GM13976 (cell line): ENCODE measurements around the gene KRT5.

Source experiments
- DNase-seq: peaks from one replicate; pipeline ENCODE4 v3.0.0; 2012; ENCODE audit warnings: low spot score
- CTCF ChIP-seq: IDR thresholded peaks from 2 replicates; pipeline ENCODE4 v1.5.1; 2012; ENCODE audit warnings: borderline replicate concordance, mild to moderate bottlenecking; ENCODE audit not compliant: insufficient read depth; ENCODE audit errors: extremely low read depth, missing control alignments, control extremely low read depth
- in situ Hi-C: fragments of 300-500 bp; cut with MboI; formaldehyde crosslinking; loops from one replicate; pipeline ENCODE4 v1.12.0; 2022; ENCODE audit warnings: low sequenced_read_pairs, mixed read lengths, inconsistent platforms; ENCODE audit not compliant: unreplicated experiment

Gene KRT5

DNA sequence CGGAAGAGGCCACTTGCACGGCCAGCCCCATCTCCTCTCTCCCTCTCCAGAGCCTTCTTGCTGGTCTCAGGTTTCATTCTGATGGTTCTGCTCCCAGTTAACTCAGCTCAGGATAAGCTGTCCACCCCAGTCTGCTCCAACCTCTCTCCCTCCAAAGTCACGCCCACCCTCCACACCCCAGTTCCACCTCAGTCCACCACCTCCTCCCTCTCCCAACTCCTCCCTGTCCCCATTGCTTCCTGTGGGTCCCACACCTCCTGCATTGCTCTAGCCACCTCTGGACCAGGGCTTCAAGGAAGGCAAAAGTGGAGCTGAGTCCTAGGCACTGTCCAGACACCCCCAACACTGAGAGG lies 19.6 kb upstream of the KRT5 start:
- no peak for DNase-seq
- no peak for TF ChIP-seq CTCF
- in situ Hi-C loops, result no loop called here

DNA sequence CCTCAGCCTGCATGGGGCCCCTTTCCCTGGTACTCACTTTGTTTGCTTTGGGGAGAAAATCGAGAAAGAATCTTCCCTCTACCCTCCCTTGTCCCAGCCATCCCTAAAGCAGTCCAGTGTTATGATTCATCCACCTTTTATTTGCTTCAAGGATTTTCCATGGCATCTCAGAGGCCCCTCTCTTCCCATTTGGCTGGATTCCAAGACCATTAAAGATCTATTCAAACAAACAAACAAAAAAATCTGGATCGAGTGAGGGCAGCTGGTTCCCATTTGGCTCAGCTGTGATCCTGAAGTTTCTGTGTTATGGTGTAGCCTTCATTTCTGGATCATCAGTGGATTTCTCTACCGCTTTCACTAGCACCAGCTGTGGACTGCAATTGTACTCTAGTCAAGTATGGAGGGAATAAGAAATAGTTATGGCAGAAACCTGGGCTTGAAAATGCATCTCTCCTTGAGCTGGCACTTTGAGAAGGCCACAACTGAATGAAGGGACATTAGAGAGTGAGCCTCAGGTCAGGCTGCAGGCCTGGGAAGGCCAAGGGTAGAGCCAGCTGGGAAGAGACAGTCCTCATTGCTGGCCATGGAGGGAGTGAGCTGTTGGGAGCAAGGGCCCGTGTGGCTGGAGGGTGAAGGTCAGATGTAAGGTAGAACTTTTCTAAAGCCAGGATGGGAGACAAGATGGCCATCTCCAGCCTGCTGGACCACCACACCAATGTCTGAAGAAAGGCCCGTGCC lies 19.1 kb upstream of the KRT5 start:
- in situ Hi-C loops, result no loop called here
- no peak for TF ChIP-seq CTCF
- DNase-seq, result no peak

DNA sequence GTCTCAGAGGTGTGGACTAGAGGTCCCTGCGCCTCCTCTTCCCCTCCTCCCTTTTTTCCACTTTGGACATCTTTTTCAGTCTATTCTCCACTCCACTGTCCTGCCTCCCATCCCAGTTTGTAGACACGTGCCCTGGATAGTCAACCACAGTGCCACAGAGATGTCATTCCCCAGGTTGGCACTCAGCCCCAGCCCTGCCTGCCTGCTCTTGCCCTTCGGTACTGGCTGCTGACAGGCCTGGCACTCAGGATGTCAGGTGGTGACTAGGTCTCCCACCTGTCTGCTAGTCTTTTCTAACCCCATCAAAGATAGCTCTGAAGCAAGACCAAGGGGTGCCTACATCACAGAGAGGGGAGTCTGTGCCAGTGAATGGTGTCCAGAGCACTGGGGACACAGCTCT lies 16.9 kb upstream of the KRT5 start:
- no peak for TF ChIP-seq CTCF
- in situ Hi-C loops, result no loop called here
- no peak for DNase-seq

GRCh38 chr12:52535574-52535973 lies 15.4 kb upstream of the KRT5 start:
- in situ Hi-C loops, result no loop called here
- TF ChIP-seq CTCF, result no peak
- DNase-seq, result no peak

- no peak for DNase-seq
- in situ Hi-C loops, result no loop called here
- TF ChIP-seq CTCF, result no peak
These were observed 14.3 kb upstream of the KRT5 start for GRCh38 chr12:52534482-52534881.

- in situ Hi-C loops, result no loop called here
- DNase-seq, result no peak
- no peak for TF ChIP-seq CTCF
These were observed 13.7 kb upstream of the KRT5 start for GRCh38 chr12:52533686-52534470.
